D721Med (cell line): ENCODE data around the gene GIPC3.

Experiments used
- DNase-seq: peaks from one replicate; pipeline ENCODE4 v3.0.0; 2011; ENCODE audit warnings: low spot score; ENCODE audit not compliant: insufficient read length
- FAIRE-seq: peaks from 2 replicates; lab custom pipeline; 2011; peaks lifted over from hg19 to GRCh38; lab: Jason Lieb, UNC
- TF ChIP-seq, protein P1 (sequence below): IDR thresholded peaks from 2 replicates; pipeline ENCODE4 v1.5.1; 2012; ENCODE audit warnings: mild to moderate bottlenecking, control low read depth; ENCODE audit not compliant: insufficient read depth; ENCODE audit errors: missing control alignments

GIPC3 gene, protein sequence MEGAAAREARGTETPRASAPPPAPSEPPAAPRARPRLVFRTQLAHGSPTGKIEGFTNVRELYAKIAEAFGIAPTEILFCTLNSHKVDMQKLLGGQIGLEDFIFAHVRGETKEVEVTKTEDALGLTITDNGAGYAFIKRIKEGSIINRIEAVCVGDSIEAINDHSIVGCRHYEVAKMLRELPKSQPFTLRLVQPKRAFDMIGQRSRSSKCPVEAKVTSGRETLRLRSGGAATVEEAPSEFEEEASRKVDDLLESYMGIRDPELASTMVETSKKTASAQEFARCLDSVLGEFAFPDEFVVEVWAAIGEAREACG

DNA sequence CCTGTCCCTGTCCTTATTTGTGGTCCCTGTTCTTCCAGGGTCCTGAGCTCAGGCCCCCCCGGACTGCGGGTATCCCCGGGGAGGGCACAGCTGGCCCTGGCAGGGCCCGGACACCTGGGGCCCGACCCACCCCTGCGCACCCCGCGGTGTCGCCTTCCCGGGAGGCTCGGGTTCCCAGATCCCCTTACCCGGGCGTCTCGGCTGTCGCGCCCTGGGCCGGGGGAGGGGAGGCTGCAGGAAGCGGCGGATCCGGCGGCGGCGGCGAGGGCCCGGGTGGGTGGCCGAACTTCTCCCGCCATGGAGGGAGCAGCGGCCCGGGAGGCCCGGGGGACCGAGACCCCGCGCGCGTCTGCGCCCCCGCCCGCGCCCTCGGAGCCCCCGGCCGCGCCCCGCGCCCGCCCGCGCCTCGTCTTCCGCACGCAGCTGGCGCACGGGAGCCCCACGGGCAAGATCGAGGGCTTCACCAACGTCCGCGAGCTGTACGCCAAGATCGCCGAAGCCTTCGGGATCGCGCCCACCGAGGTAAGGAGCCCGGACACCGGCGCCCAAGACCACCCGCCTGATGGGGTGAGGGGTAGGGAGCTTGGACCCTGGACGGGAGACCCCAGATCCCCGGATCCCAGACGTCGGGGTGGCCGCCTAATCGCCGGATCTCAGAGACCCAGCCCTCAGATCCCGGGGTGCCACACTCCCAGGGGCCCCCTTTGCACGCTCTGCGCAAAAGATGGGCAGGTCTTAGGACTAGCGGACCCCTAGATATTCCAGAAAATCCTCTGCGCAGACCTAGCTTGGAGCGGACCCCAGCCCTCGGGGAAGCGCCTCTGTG, at the start of gene GIPC3:
Gene GIPC3 (plus strand): TSS at position 178 of the 826 bp plus-strand sequence. CDS start 120 bp downstream, at position 298.
- FAIRE-seq: no peak
- no peak for DNase-seq
- TF ChIP-seq, protein P1, sequence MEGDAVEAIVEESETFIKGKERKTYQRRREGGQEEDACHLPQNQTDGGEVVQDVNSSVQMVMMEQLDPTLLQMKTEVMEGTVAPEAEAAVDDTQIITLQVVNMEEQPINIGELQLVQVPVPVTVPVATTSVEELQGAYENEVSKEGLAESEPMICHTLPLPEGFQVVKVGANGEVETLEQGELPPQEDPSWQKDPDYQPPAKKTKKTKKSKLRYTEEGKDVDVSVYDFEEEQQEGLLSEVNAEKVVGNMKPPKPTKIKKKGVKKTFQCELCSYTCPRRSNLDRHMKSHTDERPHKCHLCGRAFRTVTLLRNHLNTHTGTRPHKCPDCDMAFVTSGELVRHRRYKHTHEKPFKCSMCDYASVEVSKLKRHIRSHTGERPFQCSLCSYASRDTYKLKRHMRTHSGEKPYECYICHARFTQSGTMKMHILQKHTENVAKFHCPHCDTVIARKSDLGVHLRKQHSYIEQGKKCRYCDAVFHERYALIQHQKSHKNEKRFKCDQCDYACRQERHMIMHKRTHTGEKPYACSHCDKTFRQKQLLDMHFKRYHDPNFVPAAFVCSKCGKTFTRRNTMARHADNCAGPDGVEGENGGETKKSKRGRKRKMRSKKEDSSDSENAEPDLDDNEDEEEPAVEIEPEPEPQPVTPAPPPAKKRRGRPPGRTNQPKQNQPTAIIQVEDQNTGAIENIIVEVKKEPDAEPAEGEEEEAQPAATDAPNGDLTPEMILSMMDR: no peak

DNA sequence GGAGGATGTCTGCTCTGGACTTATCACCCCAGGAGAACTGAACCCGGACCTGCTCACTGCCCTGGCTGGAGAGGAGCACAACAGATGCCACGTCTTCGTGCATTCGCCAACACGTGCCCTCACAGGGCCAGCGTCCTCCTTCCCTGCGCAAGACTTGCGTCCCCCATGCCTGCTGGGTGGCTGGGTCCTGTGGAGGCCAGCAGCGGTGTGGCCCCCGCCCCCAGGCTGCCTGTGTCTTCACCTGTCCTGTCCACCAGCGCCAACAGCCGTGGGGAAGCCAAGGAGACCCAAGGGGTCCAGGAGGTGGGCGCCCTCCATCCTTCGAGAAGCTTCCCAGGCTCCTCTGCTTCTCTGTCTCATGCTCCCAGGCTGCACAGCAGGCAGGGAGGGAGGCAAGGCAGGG, 49.7 kb upstream of the GIPC3 start:
- TF ChIP-seq, protein P1: no peak
- FAIRE-seq: no peak
- DNase-seq: no peak

- TF ChIP-seq, protein P1: no peak
- DNase-seq (no peak), FAIRE-seq (no peak)
These were observed 49.3 kb upstream of the GIPC3 start for GRCh38 chr19:3535981-3536380.

- DNase-seq (no peak), FAIRE-seq (no peak)
- TF ChIP-seq, protein P1: no peak
These were observed 48.7 kb upstream of the GIPC3 start for GRCh38 chr19:3536429-3537100.

- DNase-seq (no peak), FAIRE-seq (no peak)
- TF ChIP-seq, protein P1: no peak
These were observed 48.2 kb upstream of the GIPC3 start for GRCh38 chr19:3537101-3537437.

GRCh38 chr19:3537438-3538240, 47.6 kb upstream of the GIPC3 start:
- no peak for DNase-seq

More at GRCh38 chr19:3537438-3538240, 47.6 kb upstream of the GIPC3 start:
- TF ChIP-seq, protein P1: no peak
- no peak for FAIRE-seq
